Measurements from ENCODE around the gene CSK.

CSK gene

GRCh38 chr15:74778599-74778970 is 3.3 kb upstream of the CSK start:
- no peak overlapping the region for H3K4me3 ChIP-seq (ENCODE audit: low read depth, low read length)
- H3K36me3 ChIP-seq = no peaks in the 10 kb centered on the region
- no peaks in the 10 kb centered on the region for H3K9me3 ChIP-seq
- DNase-seq = no peak
- TF ChIP-seq CTCF (IDR thresholded peaks at IDR 0.05; ENCODE audit: low read depth, low read length) = no peak
- H3K4me1 ChIP-seq = peaks cover 18% of the 10 kb centered on the region
- no peaks in the 10 kb centered on the region for H3K27me3 ChIP-seq

GRCh38 chr15:74779162-74779648 is 2.7 kb upstream of the CSK start:
- no peak for DNase-seq
- no peak for TF ChIP-seq CTCF (IDR thresholded peaks at IDR 0.05; ENCODE audit: low read depth, low read length)
- Histone ChIP-seq H3K36me3 (no peaks in the 10 kb centered on the region), H3K4me1 (peaks cover 18% of the 10 kb centered on the region), H3K4me3 (ENCODE audit: low read depth, low read length) (no peak overlapping the region), H3K27me3 (no peaks in the 10 kb centered on the region), H3K9me3 (no peaks in the 10 kb centered on the region)

GRCh38 chr15:74780523-74781430 is 1.1 kb upstream of the CSK start:
- DNase-seq = no peak
- Histone ChIP-seq H3K4me3 (ENCODE audit: low read depth, low read length) (peak overlapping the region; percentile 57; the same call in 1 of the 2 replicates), H3K4me1 (peaks cover 18% of the 10 kb centered on the region), H3K27me3 (no peaks in the 10 kb centered on the region), H3K36me3 (0 out of 2 replicates have a peak, but pooled peaks cover 2% of the 10 kb centered on the region), H3K9me3 (no peaks in the 10 kb centered on the region)
- TF ChIP-seq CTCF (IDR thresholded peaks at IDR 0.05; ENCODE audit: low read depth, low read length) = no peak

- Histone ChIP-seq H3K9me3 (no peaks in the 10 kb centered on the region), H3K27me3 (no peaks in the 10 kb centered on the region), H3K4me1 (peaks cover 8% of the 10 kb centered on the region), H3K36me3 (0 out of 2 replicates have a peak, but pooled peaks cover 2% of the 10 kb centered on the region), H3K4me3 (ENCODE audit: low read depth, low read length) (peak overlapping the region; percentile 92)
- DNase-seq = peak; percentile 43
- no peak for TF ChIP-seq CTCF (IDR thresholded peaks at IDR 0.05; ENCODE audit: low read depth, low read length)
Observed at GRCh38 chr15:74782259-74783071, 585 bp downstream of the CSK start.

GRCh38 chr15:74783072-74783807 is 1.4 kb downstream of the CSK start:
- peak; percentile 42 for DNase-seq
- Histone ChIP-seq H3K9me3 (no peaks in the 10 kb centered on the region), H3K4me1 (peaks cover 4% of the 10 kb centered on the region; the same call in 1 of the 2 replicates), H3K36me3 (0 out of 2 replicates have a peak, but pooled peaks cover 2% of the 10 kb centered on the region), H3K27me3 (no peaks in the 10 kb centered on the region), H3K4me3 (ENCODE audit: low read depth, low read length) (peak overlapping the region; percentile 92)
- no peak for TF ChIP-seq CTCF (IDR thresholded peaks at IDR 0.05; ENCODE audit: low read depth, low read length)

Measured in BE2C (cell line).